NCI-H524 (cell line): ENCODE results near the gene UNC79.
"Not testable (repeated sequence)": the region's sequence is repeated elsewhere in the genome, so short reads cannot be mapped to it uniquely, and the experiment has no call there.

Source experiments
- DNase-seq, 2 experiments: peaks; one replicate each; lab custom pipeline; 2025; lab: John Stamatoyannopoulos, UW

The UNC79 gene

DNA sequence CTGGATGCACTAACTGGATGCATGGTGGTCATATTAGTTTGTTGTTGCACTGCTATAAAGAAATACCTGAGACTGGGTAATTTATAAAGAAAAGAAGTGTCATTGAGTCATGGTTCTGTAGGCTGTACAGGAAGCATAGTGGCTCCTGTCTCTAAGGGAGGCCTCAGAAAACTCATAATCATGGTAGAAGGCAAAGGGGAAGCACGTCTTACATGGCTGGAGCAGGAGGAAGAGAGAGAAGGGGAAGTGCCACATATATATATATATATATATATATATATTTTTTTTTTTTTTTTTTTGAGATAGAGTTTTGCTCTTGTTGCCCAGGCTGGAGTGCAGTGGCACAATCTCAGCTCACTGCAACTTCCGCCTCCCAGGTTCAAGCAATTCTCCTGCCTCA, 62.9 kb downstream of the UNC79 start:
- not testable (repeated sequence) for DNase-seq

DNA sequence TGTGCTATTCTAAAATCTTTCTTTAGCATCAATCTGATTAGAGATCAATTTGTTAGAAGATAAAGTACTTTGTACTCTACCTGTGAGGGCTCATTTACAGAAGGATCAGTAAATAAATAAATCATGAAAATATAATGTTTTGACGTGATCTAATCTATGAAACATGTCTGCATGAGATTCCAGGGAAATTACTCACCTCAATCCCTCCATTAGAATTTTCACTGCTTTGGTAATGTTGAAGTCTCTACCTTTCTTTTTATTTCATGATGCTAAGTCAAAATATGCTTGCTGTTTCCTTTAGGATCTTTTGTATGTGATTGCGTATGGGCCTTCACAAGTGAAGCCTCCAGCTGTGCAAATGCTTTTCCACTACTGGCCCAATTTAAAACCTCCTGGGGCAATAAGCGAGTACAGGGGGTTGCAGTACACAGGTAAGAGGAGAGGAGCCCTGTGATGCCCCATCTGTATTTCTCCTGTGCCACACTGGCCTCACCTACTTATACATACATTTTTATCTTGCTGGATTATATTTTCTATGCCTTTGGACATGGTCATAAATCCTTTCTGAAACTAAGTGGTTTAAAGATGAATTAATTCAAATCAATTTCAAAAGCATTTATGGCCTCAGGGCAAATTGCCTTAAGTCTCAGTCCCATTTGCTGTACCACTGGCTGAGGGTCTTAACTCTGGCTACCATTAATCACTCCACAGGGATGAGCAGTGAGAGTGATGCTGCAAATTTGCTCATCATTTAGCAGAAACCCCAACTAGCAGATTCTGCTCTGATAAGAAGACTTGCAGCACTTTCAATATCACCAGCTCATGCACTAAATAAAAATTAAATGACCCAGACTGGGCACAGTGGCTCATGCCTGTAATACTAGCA, 66.4 kb downstream of the UNC79 start:
- no peak for DNase-seq

DNA sequence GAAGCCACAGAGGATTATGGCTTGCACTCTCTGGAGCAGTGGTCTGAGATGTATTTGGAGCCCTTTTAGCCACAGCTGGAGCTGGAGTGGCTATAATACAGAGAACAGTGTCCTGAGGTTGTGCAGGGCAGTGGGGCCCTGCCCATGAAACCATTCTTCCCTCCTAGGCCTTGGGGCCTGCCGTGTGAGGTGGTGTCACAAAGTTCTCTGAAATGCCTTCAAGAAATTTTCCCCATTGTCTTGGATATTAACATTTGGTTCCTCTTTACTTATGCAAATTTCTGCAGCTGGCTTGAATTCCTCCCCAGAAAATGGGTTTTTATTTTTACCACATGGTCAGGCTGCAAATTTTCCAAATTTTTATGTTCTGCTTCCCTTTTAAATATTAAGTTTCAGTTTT, 79.3 kb downstream of the UNC79 start:
- DNase-seq: no peak

DNA sequence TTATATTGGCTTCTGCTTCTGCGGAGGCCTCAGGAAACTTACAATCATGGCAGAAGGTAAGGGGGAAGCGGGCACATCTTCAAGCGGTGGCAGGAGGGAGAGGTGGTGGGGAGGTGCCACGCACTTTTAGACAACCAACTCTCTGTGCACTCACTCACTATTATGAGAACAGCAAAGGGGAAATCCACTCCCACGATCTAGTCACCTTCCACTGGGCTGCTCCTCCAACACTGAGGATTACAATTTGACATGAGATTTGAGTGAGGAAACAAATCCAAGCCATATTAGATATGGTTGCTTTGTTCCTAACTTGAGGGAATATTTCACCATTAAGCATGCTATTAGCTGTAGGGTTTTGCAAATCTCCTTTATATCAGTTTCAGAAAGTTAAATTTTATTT, 80.3 kb downstream of the UNC79 start:
- no peak for DNase-seq

DNA sequence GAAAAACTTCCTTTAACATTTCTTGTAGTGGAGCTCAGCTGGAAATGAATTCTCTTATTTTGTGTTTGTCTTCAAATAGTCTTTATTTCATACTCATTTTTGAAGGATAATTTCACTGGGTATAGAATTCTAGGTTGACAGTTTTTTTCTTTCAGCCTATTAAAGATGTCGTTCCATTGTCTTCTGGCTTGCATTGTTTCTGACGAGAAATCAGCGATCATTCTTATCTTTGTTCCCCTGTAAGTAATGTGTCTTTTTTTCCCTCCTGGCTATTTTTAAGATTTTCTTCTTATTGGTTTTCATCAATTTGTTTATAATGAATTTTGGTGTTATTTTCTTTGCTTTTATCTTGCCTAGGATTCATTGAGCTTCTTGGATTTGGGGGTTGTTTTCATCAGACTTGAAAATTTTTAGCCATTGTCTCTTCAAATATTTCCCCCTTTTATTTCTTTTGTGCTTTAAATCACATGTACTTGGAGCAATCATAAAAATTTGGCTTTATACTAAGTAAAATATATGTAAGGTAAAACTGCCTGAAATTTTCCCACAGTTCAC, 89.4 kb downstream of the UNC79 start:
- DNase-seq: no peak

DNA sequence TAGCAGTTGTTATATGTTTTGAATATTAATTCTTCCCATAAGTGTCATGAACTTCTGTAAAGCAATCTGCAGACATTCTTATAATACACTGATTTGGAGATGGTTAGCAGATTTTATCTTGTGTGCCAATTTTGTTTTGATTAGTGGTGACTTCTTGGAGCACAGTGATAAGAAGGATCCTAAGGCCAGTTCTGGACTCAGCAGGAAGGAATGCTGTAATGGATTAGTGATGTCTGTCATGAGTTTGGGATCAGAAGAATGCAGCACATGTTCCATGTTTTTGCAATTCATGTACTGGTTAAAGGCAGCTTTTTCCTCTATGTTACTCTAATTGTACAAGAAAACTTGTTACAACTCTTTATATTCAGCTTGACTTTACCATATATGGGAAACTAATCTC, 91.5 kb downstream of the UNC79 start:
- no peak for DNase-seq

DNA sequence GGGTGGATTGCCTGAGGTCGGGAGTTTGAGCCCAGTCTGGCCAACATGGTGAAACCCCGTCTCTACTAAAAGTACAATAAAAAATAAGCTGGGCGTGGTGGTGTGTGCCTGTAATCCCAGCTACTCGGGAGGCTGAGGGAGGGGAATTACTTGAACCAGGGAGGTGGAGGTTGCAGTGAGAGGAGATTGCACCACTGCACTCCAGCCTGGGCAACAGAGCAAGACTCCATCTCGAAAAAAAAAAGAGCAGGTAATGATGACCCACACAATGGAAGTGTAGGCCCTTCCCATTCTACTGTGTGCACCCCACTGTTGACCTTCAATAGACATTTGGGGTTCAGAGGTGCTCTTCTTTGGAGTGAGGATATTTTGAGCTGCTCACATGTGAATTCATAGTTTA, 94.5 kb downstream of the UNC79 start:
- not testable (repeated sequence) for DNase-seq

DNA sequence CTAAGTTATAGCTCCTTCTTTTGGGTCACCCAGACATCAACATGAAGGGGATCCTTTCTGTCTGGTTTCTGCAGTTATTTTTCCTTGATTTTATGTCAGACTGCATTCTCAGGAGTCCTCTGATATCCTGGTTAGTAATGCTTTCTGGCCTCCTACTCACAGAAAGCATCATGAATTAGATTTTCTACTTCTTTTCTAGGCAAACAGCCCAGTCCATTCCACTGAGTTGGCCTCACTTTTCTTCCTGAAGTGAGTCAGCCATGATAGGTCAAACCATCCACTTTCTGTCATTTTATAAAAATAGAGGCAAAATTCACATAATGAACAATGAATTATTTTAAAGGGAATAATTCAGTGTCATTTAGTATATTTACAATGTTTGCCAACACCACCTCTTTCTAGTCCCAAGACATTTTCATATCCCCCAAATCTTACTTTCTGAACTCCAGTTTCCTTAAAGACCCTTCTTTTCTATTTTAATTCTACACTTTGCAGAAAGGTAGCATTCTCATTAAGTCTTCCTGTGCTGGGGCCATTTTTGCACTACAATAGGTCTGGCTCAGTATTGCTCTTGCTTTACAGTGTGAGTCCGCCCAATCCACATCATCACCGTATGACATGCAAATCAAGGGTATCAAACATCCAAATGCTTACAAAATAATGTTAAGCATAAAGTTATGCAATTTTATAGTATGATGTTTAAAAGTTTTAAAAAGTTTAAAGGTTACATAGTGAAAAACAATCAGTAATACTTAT, 95.1 kb downstream of the UNC79 start:
- no peak for DNase-seq

DNA sequence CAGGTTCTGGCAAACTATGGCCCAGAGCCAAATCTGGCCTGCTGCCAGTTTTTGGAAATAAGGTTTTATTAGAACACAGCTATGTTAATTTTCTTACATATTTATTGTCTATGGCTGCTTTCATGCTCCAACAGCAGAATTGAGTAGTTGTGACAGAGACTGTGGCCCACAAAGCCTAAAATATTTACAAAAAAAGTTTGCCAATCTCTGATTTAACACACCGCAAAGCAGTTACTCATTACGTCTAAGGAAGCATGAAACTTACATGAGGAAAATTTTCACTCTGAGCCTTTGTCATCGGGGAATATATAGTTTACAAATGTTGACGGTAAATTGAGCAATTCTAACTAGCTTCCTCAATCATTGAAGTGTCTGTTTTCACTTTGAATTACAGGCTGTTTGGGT, 96.5 kb downstream of the UNC79 start:
- no peak for DNase-seq

DNA sequence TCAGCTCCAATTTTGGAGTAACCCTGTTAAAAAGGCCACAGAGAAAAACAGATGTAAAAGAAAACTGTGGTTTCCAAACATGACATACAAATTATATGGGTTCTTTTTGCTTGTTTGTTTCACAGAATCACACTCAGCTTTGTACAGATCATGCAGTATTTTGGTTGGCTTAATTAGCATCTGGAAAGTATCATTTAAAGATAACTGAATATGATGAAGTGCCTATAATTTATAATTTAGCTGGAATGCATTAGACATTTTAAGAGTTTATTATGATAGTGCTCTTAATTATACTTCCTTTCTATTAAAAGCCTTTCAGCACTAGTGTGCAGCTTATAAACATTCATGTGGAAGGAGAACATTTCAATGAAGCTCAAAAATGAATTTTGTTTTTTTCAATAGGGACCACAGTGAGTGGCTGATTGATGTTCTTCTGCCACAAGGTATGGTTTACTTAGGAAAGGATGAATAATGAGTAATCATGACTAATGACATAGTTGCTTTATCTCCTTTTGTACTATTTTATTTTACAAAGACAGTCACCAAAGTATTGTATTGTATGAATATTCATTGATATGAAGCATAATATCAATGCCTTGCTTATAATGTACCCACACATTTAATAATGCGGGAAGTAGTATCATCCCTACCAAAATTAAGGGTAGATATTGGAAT, 98.3 kb downstream of the UNC79 start:
- DNase-seq: no peak

DNA sequence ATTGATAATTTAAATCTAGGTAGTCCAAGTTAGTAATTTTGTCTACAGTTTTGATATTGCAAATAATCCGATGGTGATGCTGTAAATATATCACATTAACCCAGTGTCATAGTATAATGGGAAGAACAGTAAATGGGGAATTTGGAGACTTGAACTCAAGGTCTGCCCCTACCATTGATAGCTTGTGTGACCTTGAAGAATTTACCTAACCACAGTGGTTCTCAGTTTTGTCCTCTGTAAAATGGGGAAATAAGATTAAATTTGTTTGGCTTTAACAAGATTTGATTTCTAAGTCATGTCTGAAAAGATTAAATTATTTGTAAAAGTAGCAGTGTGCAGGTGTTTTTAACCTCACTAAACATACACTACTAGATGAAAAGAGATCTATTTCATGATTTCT, 100.9 kb downstream of the UNC79 start:
- DNase-seq: no peak

DNA sequence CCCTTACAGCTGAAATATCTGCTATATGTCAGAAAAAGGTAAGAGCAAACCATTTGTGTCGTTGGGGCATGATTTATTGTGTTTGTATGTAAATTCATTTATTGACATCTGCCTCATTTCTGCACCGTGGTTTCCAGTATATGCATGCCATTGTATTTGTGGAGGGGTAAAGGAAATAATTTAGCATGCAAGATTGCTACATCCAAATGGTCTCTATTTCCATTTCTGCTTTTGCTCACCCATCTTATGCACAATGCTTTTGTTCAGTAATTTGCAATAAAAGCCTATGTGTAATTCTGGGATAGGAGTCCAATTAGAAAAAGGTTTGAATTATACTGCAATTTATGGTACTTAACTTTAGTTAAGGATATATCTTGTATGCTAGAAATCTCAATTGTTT, 101.8 kb downstream of the UNC79 start:
- DNase-seq: no peak

DNA sequence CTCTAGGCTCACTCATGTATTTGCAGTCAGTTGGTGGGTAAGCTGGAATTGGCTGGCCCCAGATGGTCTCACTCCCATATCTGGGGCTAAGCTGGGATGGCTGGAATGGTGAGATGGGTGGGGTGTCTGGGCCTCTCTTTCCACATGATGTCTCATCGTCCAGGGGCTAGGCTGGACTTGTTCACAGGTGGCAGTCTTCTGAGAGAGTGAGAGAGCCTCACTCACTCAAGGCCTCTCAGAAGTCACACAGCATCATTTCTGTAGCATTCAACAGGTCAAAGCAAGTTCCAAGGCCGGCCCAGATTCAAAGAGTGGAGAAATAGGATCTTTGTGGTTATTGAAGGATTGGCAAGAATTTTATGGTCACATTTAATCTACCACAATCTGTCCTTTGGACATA, 102.7 kb downstream of the UNC79 start:
- DNase-seq: no peak

DNA sequence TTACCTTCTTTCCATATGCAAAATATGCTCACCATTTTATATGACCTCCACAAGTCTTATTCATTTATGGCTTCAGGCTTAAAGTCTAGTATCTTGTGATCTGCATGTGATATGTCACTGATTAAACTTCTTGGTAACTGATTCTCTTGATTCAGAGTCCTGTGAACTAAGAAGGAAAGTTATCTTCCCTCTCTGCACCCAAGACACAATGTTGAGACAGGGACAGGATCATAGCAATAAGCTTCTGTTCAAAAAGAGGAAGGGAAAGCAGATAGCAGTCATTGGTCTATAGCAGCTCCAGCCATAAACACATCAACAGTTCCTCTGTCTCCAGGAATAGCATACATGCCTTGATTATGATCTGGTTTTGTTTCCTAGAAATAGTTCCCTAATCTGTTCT, 103.1 kb downstream of the UNC79 start:
- no peak for DNase-seq

DNA sequence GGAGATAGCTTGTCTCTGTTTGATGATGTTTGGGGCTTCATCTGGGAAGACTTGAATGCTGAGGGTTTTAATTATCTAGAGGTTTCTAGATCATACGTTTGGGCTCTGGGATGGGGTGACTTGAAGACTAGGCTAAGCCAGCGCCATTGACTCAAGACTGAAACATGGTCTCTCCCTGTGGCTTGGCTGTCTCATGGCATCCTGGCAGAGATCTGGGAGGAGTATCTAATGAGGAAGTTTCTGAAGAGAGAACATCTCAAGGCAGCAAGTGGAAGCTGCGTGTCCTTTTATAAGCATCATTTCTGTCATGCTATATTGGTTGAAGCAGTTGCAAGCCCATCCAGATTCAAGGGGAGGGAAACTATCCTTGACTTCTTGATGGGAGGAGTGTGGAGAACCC, 104.8 kb downstream of the UNC79 start:
- no peak for DNase-seq

DNA sequence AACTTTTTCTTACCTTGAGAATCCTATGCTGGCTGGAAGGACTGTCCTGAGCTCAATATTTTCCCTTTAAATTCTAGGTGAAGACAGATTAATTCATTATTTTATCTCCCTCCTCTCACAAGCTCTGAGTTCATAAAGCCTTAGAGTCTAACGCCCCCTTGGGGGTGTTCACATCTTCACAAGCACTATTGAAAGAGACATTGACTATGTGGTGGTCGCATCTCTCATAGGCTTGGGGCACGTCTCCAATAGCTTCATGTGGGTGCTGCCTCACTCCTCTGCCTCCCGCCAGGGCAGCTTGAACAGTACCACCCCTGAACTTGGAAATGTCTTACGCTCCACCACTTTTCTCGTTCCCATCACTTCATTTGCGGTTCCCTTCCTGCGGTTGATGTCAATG, 106.2 kb downstream of the UNC79 start:
- DNase-seq: peak; percentile 78 to 84

DNA sequence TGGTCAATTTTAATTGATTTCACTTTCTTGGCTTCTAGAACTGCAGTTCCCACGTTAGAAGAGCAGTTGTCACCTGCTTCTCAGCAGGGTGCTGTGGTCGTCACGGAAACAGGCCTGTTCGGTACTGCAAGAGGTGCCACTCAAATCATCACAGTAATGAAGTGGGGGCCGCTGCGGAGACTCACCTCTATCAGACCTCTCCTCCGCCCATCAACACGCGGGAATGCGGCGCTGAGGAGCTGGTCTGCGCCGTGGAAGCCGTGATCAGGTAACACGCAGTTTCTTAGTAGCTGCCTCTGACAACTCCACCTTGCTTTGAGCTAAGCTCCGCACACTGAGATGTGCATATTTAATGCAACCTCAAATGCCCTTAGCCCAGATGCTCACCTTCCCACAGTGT, 107.2 kb downstream of the UNC79 start:
- peak; percentile 14 to 55 for DNase-seq

DNA sequence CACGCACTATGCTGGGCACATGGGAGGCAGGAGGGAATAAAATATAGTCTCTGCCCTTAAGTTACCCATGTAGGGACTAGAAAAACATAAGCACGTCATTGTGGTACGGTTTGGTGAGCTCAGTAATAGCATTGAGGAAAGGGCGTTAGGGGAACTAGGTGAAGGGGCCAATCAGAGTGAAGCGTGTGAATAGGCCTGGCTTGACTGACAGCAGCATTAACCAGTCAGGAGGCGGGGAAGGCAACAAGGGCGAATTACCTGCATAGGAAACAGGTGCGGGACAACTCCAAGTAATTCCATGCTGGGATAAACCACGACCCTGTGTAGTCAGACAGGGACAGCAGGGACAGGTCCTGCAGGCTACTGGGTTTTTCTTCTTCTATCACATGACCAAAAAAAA, 107.7 kb downstream of the UNC79 start:
- no peak for DNase-seq

DNA sequence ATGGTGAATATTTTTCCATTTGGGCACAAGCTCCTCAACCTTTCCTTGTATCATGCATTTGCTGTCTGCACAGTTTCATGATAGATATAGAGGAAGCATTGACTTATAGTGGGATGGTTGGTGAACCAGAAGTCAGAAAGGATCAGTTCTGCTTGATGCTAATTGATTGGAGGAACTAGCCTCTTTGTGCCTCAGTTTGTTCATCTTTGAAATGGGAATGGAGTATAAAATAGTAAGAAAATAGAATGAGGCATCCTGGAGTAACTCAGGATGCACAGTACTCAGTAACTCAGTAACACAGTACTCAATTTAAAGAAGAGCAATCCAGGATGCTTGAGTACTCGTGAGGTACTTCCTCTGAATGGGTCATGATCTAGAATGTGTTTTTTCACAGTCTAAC, 109.5 kb downstream of the UNC79 start:
- DNase-seq: no peak

DNA sequence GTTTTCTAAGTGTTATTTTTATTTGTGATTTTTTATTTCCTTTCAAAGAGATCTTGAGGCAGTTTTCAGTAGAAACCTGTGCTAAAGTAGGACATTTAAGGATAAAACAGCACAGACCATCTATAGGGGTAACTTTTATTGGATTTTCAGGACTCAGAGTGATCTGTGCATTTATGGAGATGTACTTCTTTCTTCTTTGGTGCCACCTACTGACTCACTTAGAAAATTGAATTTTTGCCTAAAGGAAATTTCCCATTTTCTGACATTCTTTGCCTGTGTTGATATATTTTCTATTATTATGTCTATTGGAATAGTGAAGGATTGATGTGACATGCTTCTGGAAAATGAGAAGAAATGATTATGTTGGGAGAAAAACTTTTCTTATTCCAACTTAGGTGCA, 113.0 kb downstream of the UNC79 start:
- peak in 1 of 2 experiments; percentile 57 for DNase-seq

DNA sequence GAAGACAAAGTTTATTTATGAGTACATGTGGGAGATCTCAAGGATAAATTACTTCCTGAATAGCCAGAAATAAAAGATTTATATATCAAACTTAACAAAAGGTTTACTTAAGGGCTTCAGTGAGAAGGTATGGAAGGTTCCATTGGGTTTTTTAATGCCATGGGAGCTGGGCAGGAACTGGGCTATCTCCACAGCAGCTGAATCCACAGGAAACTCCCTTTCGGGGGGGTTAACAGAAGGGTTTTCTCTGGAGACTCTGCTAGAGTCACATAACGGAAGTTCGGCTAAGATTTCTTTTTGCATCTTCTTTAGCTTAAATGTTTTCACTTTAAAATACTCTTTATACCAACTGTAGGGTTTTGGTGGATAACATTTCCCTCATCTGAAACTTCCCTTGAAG, 113.5 kb downstream of the UNC79 start:
- DNase-seq: no peak

DNA sequence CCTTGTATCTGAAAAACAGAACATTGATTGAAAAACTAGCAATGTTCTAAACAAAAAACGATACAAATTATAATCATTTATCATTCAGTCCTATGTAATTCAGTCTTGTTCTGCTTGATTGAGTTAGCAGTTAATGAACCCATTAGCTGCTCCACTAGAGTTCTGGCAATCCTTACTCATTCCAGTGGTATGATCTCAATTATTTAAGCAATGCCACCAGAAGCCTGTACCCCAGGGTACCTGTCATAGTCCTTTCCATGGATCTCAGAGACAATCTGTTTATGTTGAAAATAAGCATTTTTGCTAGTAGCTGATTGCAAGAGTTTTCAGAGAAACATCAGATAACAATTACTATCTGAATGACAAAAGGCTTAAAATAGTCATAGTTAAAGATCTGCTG, 115.9 kb downstream of the UNC79 start:
- no peak for DNase-seq
